Heart right ventricle (tissue), 16 donors: ENCODE measurements around the gene EFNA5. TPM values are rescaled to one million over a fixed set of nuclear protein-coding genes. Genes with fewer than 3 reads are reported as not detected.

Experiments used
- ATAC-seq, 8 donors: fragments of 200-7000 bp; cut with Tn5 transposase; one replicate each; pipeline ENCODE4 v1.9.1; 2020; ENCODE audit warnings: mild to moderate bottlenecking in 8 of 8, moderate library complexity in 8 of 8, moderate number of reproducible peaks in 1 of 8
- DNase-seq, 2 donors: peaks; one replicate each; pipeline ENCODE4 v3.0.0-alpha.2; 2020
- H3K27ac ChIP-seq, 10 donors: fragments of 200-600 bp; sonication (generic) in 2 of 10; one replicate each; pipeline versions ENCODE4 v1.5.0 to v1.8.0; 2020 to 2022; ENCODE audit warnings: mild to moderate bottlenecking in 3 of 10
- H3K27me3 ChIP-seq, 7 donors: fragments of 200-600 bp; one replicate each; pipeline ENCODE4 v1.8.0; 2021 to 2022; ENCODE audit warnings: mild to moderate bottlenecking in 2 of 7
- H3K36me3 ChIP-seq, 9 donors: fragments of 200-600 bp; sonication (generic) in 1 of 9; one replicate each; pipeline versions ENCODE4 v1.5.0 to v1.8.0; 2020 to 2022; ENCODE audit warnings: mild to moderate bottlenecking in 2 of 9
- H3K4me1 ChIP-seq, 9 donors: fragments of 200-600 bp; sonication (generic) in 1 of 9; one replicate each; pipeline versions ENCODE4 v1.5.0 to v1.8.0; 2020 to 2022; ENCODE audit warnings: mild to moderate bottlenecking in 4 of 9
- H3K4me3 ChIP-seq, 10 donors: fragments of 200-600 bp; sonication (generic) in 2 of 10; one replicate each; pipeline versions ENCODE4 v1.5.0 to v1.8.0; 2020 to 2022; ENCODE audit warnings: mild to moderate bottlenecking in 7 of 10, moderate library complexity in 2 of 10
- H3K9me3 ChIP-seq, 11 donors: fragments of 200-600 bp in 10 of 11; sonication (generic) in 2 of 11; one replicate each; pipeline versions ENCODE4 v1.5.0 to v1.8.0; 2013 to 2022; ENCODE audit warnings: mild to moderate bottlenecking in 2 of 11, control low read depth in 1 of 11, moderate library complexity in 1 of 11
- CTCF ChIP-seq, 9 donors: fragments of 200-600 bp; sonication (generic) in 2 of 9; IDR thresholded peaks; one replicate each; pipeline versions ENCODE4 v1.5.0 to v1.8.0; 2021 to 2022; ENCODE audit warnings: antibody characterized with exemption in 9 of 9, mild to moderate bottlenecking in 5 of 9, moderate library complexity in 1 of 9
- WGBS, 2 donors: extraction: QIAGEN DNeasy Blood & Tissue Kit; methylation state at CpG; one replicate each; pipeline ENCODE4 v1.1.7; 2013; ENCODE audit warnings: inconsistent platforms in 1 of 2; 5-methylcytosine and 5-hydroxymethylcytosine counted together
- intact Hi-C, 10 donors: fragments of 100-400 bp; cut with DNase I; formaldehyde crosslinking; loops; one replicate each; pipeline versions ENCODE4 v1.11.1 to v1.14.2; 2022
- polyA plus RNA-seq, 2 donors: library from polyadenylated mRNA; stranded (reverse); fragments of 200-250 nt; gene quantifications; one replicate each; pipeline ENCODE4 v1.2.3, GENCODE V29; 2013
- total RNA-seq, 10 donors: library from RNA; stranded (reverse); fragmentation: NEBNext Ultra II Directional in 3 of 10; extraction: Animal tissue kit (Norgen Biotek cat#: 25700) in 3 of 10; gene quantifications; one replicate each; pipeline versions ENCODE4 v1.2.1 to v1.2.4, GENCODE V29; 2021 to 2023
- donor health status: Arrhythmogenic right ventricular cardiomyopathy.
- donor health status: ischemic (EF 13 %, LVEDD 7.1; RV severe dilation, severe dysfunction).
- donor health status: healthy with polysubstance abuse.
- donor health status: DM: no; HTN: yes; CAD: no.
- donor health status: DM: no; HTN: no; CAD: no.
- donor health status: ischemic (EF 25% LVEDD 6.9; RV normal size, moderate dysfunction).
- donor health status: ischemic (EF 25% LVEDD 5.7; RV mildly dilated, moderate dysfunction).
- donor health status: healthy.
- donor health status: DM: yes; HTN: yes; CAD: no.
- donor health status: Ischemic cardiomyopathy.
- donor health status: ischemic (EF 35%, LVEDD 5.7; RV mildly dilated, moderate dysfunction).
- donor health status: nonischemic (EF 11% LVEDD 7.7; RV severe dilation, severe dysfunction).
- donor health status: DM: yes; HTN: yes; CAD: no.
- donor health status: PGD.
- donor health status: ischemic (EF 29% LVEDD 5.4; RV normal size, mild dysfunction).
- donor health status: nonischemic (EF 23%, LVEDD 6.1; RV moderate dilation, normal function).

The EFNA5 gene
- total and polyA plus RNA-seq, 12 donors = 6.9 to 49.4 (median 33.9) TPM

- ATAC-seq = no peak
- WGBS, 2 donors = 74 to 78% methylated on average over 3 of the region's 3 CpGs
- H3K27me3 ChIP-seq = no peaks in the 10 kb centered on the region
- H3K4me1 ChIP-seq = peaks cover 0 to 46% (median 13%) of the 10 kb centered on the region in 9 donors
- DNase-seq = no peak
- no peak overlapping the region for H3K27ac ChIP-seq
- no peaks in the 10 kb centered on the region for H3K36me3 ChIP-seq
- TF ChIP-seq CTCF (IDR thresholded peaks at IDR 0.05) = no peak
- intact Hi-C loops = no loop called here
- no peaks in the 10 kb centered on the region for H3K9me3 ChIP-seq
- H3K4me3 ChIP-seq = no peak overlapping the region
Measured at GRCh38 chr5:107597247-107597646, 73.5 kb downstream of the EFNA5 start.

- no peaks in the 10 kb centered on the region for H3K36me3 ChIP-seq
- TF ChIP-seq CTCF (IDR thresholded peaks at IDR 0.05) = no peak
- H3K9me3 ChIP-seq = no peaks in the 10 kb centered on the region
- ATAC-seq = peak in 7 of 8 donors; percentile 20 to 87 (median 78)
- intact Hi-C loops = loop anchor here in 1 of 10 donors (5.0 kb wide), 1 partner anchor 73 kb away; no protein-coding TSS in a partner anchor
- H3K4me3 ChIP-seq = no peak overlapping the region
- peaks cover 0 to 30% (median 13%) of the 10 kb centered on the region in 9 donors for H3K4me1 ChIP-seq
- no peaks in the 10 kb centered on the region for H3K27me3 ChIP-seq
- H3K27ac ChIP-seq = peak overlapping the region in 8 of 10 donors; percentile 19 to 69 (median 54)
- 62 to 76% methylated on average over 4 of the region's 4 CpGs for WGBS, 2 donors
- no peak for DNase-seq
Measured at GRCh38 chr5:107594253-107595045, 76.3 kb downstream of the EFNA5 start.

GRCh38 chr5:107593009-107593408 is 77.7 kb downstream of the EFNA5 start:
- 31 to 36% methylated on average over 3 of the region's 3 CpGs for WGBS, 2 donors
- intact Hi-C loops = loop anchor here in 1 of 10 donors (5.0 kb wide), 1 partner anchor 74 kb away; no protein-coding TSS in a partner anchor
- no peak for TF ChIP-seq CTCF (IDR thresholded peaks at IDR 0.05)

GRCh38 chr5:107592515-107592914 is 78.2 kb downstream of the EFNA5 start:
- no peak for TF ChIP-seq CTCF (IDR thresholded peaks at IDR 0.05)
- DNase-seq (no peak), ATAC-seq (peak in 7 of 8 donors; percentile 39 to 81 (median 62))
- Histone ChIP-seq H3K27me3 (no peaks in the 10 kb centered on the region), H3K4me1 (peaks cover 0 to 30% (median 13%) of the 10 kb centered on the region in 9 donors), H3K9me3 (no peaks in the 10 kb centered on the region), H3K4me3 (no peak overlapping the region), H3K27ac (peak overlapping the region in 7 of 10 donors; percentile 4 to 69 (median 44)), H3K36me3 (no peaks in the 10 kb centered on the region)
- 48 to 66% methylated on average over 7 of the region's 7 CpGs for WGBS, 2 donors
- intact Hi-C loops = loop anchor here in 1 of 10 donors (5.0 kb wide), 1 partner anchor 75 kb away; no protein-coding TSS in a partner anchor

More at GRCh38 chr5:107593009-107593408, 77.7 kb downstream of the EFNA5 start:
- peaks cover 0 to 30% (median 13%) of the 10 kb centered on the region in 9 donors for H3K4me1 ChIP-seq
- H3K9me3 ChIP-seq = no peaks in the 10 kb centered on the region
- no peaks in the 10 kb centered on the region for H3K27me3 ChIP-seq
- no peak overlapping the region for H3K4me3 ChIP-seq
- H3K27ac ChIP-seq = peak overlapping the region in 6 of 10 donors; percentile 4 to 69 (median 48)
- no peaks in the 10 kb centered on the region for H3K36me3 ChIP-seq
- ATAC-seq (peak in 4 of 8 donors; percentile 10 to 47 (median 27)), DNase-seq (no peak)
